ENCODE data around the gene EPHA7.

GRCh38 chr6:93351222-93351621 lies 68.1 kb downstream of the EPHA7 start:
- TF ChIP-seq POLR2AphosphoS5 (IDR thresholded peaks at IDR 0.05; ENCODE audit: borderline replicate concordance, low read depth, low read length), result no peak
- TF ChIP-seq EZH2 (IDR thresholded peaks at IDR 0.05), result no peak
- no peak for TF ChIP-seq FOXP2 (optimal IDR thresholded peaks at IDR 0.05; ENCODE audit: control extremely low read depth, extremely low read length, insufficient read depth)
